T-helper 9 cell (primary cell): Measurements from ENCODE around the gene KLHL26.
"Not testable (repeated sequence)": the region's sequence is repeated elsewhere in the genome, so short reads cannot be mapped to it uniquely, and the experiment has no call there.

Experiments used
- DNase-seq: peaks from one replicate; pipeline ENCODE4 v3.0.0-alpha.2; 2020
- total RNA-seq, 2 donors: gene quantifications; one replicate each; lab custom pipeline; 2026; lab: John Stamatoyannopoulos, UW

KLHL26 gene, protein sequence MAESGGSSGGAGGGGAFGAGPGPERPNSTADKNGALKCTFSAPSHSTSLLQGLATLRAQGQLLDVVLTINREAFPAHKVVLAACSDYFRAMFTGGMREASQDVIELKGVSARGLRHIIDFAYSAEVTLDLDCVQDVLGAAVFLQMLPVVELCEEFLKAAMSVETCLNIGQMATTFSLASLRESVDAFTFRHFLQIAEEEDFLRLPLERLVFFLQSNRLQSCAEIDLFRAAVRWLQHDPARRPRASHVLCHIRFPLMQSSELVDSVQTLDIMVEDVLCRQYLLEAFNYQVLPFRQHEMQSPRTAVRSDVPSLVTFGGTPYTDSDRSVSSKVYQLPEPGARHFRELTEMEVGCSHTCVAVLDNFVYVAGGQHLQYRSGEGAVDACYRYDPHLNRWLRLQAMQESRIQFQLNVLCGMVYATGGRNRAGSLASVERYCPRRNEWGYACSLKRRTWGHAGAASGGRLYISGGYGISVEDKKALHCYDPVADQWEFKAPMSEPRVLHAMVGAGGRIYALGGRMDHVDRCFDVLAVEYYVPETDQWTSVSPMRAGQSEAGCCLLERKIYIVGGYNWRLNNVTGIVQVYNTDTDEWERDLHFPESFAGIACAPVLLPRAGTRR
- 16.7 to 17.6 reads per million in 2 donors for total RNA-seq

GRCh38 chr19:18636969-18637629 is at the start of gene KLHL26:
TSS of gene KLHL26 (plus strand) at chr19:18637028. CDS start at chr19:18637055, 27 bp downstream.
- no peak for DNase-seq

- DNase-seq = no peak
Observed at GRCh38 chr19:18587561-18587960, 49.3 kb upstream of the KLHL26 start.

DNA sequence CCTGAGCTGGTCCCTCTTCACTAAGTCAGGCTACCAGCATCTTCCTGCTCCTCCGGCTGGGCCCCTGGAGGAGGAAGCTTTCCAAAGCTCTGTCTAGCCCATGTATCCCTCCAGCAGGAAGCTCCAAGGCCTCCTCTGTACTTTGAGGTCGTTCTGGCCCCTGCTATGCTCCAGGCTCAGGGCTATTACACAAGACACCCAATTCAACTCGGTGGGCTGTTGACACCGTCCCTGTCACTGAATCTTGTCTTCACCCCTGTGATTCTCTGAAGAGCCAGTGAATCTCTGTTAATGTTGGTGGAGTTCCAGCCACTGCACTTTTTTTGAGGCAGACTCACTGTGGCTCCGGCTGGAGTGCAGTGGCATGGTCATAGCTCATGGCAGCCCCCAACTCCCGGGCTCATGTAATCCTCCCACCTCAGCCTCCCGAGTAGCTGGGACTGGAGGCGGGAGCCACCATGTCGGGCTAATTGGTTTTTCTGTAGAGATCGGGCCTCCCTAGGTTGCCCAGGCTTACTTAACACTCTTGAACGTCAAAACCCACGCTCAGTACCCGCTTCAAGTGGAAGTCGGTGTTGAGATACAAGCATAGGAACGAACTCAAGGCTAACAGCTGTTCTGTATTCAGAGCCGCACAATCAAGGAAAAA is 48.7 kb upstream of the KLHL26 start:
- DNase-seq = no peak

GRCh38 chr19:18588611-18589379 is 48.0 kb upstream of the KLHL26 start, which contains the start of gene REX1BD:
TSS of gene REX1BD (plus strand) at chr19:18588798. CDS start at chr19:18588802, 4 bp downstream.
- peak; percentile 82 for DNase-seq

GRCh38 chr19:18589380-18590272 is 47.2 kb upstream of the KLHL26 start:
- DNase-seq = peak; percentile 64

- no peak for DNase-seq
Observed at GRCh38 chr19:18590273-18591272, 46.3 kb upstream of the KLHL26 start.

- DNase-seq = no peak
Observed at GRCh38 chr19:18591735-18592385, 45.0 kb upstream of the KLHL26 start.

DNA sequence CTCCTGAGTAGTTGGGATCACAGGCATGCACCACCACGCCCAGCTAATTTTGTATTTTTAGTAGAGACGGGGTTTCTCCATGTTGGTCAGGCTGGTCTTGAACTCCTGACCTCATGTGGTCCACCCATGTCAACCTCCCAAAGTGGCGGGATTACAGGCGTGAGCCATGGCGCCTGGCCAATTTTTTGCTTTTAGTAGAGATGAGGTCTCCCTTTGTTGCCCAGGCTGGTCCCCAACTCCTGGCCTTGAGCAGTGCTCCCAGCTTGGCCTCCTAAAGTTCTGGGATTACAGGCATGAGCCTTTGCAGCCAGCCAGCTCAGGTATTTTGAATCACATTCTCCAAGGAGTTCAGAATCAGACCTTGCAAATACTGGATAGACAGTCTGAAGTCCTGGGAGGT is 44.1 kb upstream of the KLHL26 start:
- DNase-seq = not testable (repeated sequence)

GRCh38 chr19:18593367-18594095 is 43.3 kb upstream of the KLHL26 start:
- no peak for DNase-seq

DNA sequence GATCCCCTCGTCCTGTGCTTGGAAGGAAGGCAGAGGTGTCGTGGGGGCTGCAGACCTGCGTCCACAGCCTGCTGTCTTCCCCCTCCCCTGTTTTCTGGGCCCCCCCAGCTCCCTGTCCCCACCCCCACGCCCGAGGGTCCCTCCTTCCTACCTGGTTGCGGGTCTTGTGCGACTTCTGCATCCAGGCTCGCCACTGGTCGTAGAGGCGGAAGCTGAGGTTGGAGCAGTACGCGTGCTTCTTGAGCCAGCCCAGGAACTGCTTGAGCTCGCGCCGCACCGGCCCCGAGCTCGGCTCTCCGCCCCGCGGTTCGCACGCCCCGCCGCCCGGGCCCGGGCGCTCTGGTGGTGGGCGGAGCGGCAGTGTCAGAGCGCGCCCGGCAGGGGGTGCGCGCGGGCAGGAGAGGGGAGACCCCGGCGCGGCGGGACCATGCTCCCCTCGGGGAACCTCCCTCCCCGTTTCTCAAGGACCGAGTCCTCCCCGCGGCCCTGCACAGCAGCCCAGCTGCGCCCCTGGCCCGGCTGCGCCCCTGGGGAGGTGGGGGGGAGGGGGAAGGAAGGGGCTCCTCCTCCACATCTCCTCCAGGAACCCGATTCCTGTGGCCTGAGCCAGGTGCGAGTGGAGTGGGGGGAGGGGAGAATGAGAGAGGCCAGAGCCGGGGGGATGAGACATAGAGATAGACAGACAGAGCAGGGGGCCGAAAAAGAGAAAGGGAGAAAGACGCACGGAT is 42.6 kb upstream of the KLHL26 start:
- DNase-seq = peak; percentile 73

DNA sequence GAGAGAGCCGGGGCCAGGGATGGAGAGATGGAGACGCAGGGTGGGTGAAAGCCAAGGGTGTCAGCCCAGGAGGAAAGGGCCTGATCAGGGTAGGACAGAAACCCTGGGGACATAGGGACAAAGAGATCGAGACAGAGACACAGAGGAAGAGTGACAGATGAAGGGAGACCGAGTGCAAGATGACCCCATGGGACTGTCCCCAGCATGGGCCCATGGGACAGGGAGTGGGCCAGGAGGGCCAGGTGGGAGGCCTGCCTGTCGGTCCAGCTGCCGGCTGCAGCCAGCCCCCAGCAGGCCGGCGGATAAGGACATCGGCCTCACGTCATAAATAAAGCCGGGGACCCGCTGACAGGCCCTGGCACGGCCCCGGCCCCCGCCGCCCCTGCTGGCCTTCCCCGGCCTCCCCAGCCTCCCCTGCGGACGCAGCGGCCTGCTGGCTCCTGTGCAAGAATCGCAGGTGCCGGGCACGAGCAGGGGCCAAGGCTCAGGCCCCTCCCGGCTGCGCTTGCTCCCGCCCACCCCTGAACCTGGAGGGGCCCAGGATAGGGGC is 41.9 kb upstream of the KLHL26 start:
- no peak for DNase-seq

DNA sequence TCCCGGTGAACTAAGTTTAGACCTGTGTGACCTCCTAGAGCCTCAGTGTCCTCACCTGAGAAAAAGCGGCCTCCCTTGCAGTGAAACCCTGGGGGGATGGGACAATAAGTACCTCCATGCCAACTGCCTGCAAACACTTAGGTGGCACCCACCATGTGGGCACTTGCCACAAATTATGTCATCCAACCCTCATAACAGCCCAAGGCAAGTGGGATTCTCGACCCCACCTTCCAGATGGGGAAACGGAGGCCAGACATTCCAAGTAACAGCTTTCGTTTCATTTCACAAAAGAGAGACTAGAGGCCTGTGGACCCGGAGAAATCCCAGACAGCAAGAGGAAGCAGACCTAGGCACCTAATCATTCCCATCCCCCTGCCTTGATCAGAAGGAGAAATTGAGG is 41.4 kb upstream of the KLHL26 start:
- no peak for DNase-seq

DNA sequence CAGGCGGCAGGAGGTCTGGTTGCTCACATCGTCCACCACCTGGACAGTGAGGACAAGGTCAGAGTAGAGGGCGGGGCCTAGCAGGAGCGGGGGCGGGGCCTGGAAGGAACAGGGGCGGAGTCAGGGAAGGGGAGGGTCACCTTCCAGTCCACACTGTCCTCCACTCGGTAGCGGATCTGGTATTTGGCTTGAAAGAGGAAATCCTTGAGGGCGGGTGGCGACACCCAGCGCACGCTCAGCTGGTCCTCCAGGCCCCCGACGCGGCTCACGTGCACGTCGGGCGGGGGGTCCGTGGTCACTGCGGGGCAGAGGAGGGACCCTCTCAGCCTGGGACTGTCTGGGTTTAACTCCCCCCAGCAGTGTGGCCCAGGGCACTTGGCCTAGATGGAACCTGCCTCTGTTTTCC is 40.1 kb upstream of the KLHL26 start:
- no peak for DNase-seq

GRCh38 chr19:18597809-18598660 is 38.8 kb upstream of the KLHL26 start:
- DNase-seq = no peak

DNA sequence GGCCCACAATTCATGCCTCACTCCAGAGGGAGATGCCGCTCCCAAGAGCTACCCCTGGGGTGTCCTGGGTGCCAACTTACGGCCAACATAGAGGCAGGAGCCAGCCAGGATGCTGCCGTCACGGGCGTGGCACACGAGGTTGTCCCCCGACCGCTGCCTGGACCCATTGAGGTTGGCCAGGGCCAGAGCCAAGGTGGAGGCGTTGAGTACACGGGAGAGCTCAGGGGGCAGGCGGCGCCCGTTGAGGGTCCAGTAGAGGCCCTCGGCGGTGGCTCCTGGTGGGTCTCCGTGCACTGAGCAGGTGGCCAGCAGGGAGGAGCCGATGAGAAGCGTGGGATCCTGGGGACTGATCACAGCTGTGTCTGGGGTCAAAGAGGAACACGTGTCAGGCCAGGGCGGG is 37.3 kb upstream of the KLHL26 start:
- no peak for DNase-seq

DNA sequence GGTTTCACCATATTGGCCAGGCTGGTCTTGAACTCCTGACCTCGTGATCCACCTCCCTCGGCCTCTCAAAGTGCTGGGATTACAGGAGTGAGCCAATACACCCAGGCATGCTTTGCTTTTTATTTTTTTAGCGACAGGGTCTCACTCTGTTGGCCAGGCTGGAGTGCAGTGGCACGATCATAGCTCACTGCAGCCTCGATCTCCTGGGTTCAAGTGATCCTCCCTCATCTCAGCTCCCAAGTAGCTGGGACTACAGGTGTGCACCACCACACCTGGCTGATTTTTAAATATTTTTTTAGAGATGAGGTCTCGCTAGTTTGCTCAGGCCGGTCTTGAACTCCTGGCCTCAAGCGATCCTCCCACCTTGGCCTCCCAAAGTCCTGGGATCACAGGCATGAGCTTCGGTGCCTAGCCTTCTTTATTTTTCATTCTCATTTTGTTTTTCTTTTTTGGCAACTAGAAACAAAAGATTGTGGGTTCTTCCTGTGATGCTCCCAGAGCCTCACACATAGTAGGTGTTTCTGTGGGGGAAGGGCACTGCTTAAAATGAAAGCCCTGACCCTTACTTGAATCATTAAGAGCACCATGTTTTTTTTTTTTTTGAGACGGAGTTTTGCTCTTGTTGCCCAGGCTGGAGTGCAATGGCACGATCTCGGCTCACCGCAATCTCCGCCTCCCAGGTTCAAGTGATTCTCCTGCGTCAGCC is 36.0 kb upstream of the KLHL26 start:
- DNase-seq = not testable (repeated sequence)
